ENCODE results near the gene HIVEP3.

Gene HIVEP3

DNA sequence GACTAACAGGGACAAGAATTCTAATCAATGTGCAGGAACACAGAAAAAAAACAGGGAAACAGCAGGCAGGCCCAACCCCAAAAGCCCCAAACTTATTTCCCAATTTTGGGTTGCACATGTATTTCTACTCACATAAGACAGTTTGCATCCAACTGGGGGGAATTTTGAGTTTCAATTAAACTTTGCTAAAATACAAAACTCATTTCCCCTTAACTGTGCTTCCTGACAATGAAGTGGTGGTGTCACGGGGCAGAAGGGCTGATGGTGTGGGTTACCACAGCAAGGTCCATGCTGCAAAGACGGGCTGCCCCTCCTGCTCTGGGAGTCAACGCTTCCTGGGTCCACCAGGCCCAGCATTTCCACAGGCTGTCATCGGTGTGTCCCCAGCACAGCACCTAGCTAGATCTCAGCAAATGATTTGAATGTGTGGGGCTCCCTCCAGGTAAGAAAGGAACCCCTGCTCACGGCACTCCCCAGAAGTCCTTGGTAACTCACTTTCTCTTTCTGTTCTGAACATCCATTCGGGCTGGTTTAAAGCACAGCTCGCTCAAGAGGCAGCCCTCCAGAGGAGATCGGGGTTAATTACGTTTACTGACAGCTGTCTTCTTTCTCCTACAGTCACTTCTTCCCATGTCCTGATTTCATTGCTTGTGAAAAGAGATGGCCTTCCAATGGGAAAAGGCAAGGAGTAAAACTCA is 27.4 kb downstream of the HIVEP3 start:
- peak; percentile 51 to 61 for DNase-seq

- no peak for DNase-seq
Observed at GRCh38 chr1:41890825-41891198, 27.9 kb downstream of the HIVEP3 start.

DNA sequence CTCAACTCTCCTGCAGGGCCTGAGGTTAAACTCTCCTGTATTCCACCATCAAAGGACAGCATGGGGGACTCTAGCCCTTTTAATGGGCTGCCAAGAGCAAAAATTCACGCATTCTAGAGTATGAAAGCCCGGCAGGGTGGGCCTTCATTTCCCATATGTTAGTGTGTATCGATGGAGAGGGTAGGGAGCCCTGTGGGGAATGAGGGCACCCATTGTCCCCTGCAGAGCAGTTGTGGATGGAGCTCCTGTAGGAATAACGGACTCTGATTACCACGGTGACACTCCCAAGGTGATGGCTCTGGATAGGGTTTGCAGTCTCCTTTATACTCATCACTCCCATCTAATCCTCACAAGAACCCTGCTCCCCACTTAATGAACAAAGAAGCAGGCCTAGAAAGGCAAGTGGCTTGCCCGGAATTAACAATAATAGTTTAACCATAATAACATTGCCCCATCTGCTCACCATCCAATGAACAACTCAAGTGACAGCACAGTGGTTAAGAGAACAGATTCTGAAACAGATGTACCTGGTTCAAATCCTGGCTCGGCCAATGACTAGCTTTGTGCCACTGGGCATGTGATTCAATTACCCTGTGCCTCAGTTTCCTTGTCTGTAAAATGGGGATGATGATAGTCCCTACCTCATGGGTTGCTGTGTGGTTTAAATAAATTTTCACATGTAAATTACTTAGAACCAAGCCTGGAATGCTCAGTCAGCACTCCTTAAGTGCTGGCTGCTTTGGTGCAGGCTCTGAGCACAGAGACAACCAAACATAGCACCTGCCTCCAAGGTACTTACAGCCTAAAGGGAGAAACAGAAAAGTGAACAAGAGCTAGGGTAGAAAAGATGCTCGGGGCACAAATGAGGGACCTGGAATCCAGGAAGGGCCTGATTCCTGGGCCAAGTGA is 29.0 kb downstream of the HIVEP3 start:
- no peak for DNase-seq

- no peak for DNase-seq
Observed at GRCh38 chr1:41888756-41889155, 30.0 kb downstream of the HIVEP3 start.

GRCh38 chr1:41887365-41887764 is 31.4 kb downstream of the HIVEP3 start:
- DNase-seq, result no peak

GRCh38 chr1:41884256-41885230 is 34.2 kb downstream of the HIVEP3 start:
- no peak for DNase-seq

- no peak for DNase-seq
Observed at GRCh38 chr1:41883507-41883906, 35.2 kb downstream of the HIVEP3 start.

- DNase-seq, result no peak
Observed at GRCh38 chr1:41882486-41882885, 36.2 kb downstream of the HIVEP3 start.

- no peak for DNase-seq
Observed at GRCh38 chr1:41882068-41882477, 36.6 kb downstream of the HIVEP3 start.

DNA sequence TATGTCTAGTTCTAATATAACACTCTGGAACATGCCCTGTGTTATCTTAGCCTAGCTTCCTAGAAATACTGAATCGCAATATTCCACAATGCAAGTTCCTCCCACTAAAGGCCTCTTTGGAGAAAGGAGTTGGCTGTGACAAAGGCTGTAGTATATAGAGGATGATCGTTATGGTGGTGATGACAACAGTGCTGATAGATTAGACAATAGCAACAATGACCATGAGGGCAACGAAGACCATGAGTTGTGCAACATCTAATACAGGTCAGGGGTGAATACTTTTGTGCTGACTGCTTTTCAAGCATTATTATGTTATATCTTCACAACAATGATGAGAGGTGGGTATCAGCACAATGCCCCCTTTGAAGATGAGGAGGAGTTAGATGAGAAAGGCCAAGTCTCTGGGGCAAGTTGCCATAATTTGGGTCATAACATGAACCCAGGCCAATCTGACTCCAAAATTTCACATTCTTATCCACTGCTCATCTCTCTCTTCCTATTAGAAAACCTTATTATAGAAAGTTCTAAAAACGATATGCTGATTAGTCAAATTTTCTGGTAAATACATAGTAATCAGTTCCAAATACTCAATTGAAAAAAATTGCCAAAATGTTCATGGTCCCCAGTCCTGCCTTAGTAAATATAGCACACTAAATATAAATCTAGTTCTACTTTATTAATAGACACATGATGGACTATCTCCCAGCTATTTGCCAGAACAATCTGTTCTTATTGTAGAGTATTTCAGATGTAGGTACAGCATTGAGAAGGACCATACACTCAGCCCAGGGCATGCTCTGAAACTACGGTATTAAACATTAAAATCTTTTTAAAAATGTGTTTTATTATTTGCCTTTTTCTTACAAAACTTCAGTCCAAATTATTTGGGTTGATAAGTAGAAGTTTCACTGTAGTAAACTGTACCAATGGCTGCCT is 37.5 kb downstream of the HIVEP3 start:
- no peak for DNase-seq

DNA sequence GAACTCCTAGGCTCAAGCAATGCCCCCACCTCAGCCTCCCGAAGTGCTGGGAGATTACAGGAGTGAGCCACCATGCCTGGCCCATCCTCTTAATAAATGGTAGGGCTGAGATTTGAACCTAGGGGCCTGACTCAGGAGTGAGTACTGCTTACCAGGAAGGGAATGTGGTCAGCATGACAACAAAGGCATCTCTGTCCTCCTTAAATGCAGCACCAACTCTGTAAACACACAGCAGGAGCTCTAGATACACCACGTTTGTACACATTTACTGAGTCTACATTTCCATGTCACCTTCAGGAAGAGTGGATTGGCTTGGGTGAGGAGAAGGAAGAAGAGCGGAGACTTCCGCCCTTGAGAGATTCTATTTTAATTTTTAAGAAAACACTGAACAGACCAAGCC is 38.5 kb downstream of the HIVEP3 start:
- no peak for DNase-seq

GRCh38 chr1:41879617-41880016 is 39.1 kb downstream of the HIVEP3 start:
- no peak for DNase-seq

- no peak for DNase-seq
Observed at GRCh38 chr1:41878911-41879310, 39.8 kb downstream of the HIVEP3 start.

DNA sequence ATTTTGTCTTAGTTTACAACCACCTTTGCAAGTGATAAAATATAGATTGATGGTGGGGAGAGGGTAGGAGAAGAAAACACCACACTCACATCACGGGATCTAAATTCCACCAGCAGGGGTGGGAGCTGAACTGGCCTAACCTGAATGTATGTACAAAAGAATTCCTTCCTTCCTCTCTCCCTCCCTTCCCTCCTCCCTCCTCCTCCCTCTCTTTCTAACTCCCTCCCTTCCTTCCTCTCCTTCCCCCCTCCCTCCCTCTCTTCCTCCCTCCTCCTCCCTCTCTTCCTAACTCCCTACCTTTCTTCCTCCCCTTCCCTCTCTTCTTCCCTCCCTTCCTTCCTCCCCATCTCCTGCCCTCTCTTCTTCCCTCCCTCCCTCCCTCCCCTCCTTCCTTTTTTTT is 40.2 kb downstream of the HIVEP3 start:
- no peak for DNase-seq

DNA sequence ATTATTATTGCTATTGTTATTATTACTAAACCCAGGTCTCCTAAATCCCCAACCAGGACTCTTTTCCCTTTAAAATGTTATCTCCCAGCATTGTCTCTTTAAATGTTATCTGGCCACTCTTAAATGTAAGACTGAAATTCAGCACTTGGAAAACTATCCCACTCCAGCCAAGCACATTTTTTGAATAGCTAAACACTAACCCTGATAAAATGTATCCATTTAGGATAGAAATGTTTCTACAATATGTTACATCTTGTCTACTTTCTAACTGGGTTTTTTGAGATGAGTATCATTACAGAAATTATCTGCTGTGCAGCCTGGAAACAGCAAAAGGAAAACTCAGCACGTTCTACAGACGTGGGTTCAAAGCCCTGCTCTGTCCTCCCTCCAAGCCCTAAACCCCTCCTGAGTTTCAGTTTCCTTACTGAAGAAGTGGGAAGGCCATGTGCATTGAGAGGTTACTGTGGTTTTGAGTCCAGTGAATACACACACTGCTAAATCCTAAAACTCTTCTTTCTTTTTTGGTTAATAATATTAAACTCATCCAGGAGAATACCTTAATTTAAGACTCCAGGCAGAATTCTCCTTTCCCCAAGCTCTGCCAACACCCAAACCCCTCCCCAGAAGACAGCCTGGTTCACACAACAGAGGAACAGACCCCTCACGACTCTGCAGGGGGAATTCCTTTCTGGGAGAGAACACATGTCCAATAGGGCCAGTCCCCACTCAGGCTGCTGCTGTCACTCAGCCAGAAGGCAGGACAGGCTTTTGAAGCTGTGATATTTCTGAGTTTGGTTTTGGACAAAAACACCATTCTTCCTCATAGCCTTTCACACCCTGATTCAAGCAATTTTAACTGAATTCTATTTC is 41.9 kb downstream of the HIVEP3 start:
- DNase-seq, result no peak

DNA sequence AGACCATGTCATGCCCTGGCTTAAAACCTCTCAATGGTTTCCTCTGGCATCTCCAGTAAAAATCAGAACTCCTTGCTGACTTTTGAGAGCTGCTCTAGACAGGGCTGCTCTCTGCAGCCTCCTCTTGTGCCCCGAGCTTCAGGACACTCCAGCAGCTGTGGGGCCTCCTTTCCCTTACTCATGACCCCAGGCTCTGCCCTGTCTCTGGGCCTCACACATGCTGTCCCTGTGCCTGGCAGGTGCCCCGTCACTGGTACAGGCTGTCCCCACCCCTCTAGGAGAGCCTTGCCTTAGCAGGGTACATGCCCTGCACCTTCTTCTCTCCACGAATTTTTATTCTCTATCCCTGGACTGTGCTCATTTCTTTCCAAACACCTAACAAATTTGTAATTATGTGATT is 43.2 kb downstream of the HIVEP3 start:
- DNase-seq, result no peak

GRCh38 chr1:41874903-41875411 is 43.8 kb downstream of the HIVEP3 start:
- no peak for DNase-seq

DNA sequence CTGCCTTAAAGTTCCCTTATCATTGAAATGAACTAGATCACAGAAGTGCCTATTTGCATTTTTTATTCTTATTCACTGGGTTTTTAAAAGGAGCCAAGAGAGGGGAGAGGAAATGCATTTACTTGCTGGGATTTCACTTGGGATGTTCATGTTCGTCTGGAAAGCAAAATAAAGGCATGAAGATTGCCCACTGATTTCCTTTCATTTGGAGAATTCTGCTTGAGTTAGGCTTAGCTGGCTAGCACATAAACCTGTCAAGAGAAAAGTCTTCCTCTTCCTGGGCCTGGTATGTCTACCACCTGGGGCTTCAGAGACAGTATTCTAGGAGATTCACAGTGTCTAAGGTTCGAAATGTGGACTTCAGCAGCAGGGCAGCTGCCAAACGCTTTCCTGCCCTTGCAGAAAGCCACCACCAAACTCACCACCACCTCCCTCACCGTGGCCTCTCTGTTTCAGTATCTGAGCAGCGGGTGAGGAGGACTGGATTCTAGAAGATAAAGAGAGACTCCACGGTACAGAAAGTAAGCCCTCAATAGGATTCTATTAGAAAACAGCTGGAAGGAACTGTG is 44.5 kb downstream of the HIVEP3 start:
- no peak for DNase-seq

GRCh38 chr1:41872074-41872473 is 46.6 kb downstream of the HIVEP3 start:
- DNase-seq, result no peak

- DNase-seq, result no peak
Observed at GRCh38 chr1:41870076-41870562, 48.6 kb downstream of the HIVEP3 start.

Data from activated CD4-positive, alpha-beta T cell treated with anti-CD3 and anti-CD28 coated beads, Interleukin-2, amount 50 U/mL, for 48 hours (primary cell).